GM18870 (cell line): ENCODE data around the gene IKZF1.

Source experiments
- ATAC-seq: cut with Tn5 transposase; IDR thresholded peaks from one replicate; pipeline ENCODE4 v1.9.1; 2021; ENCODE audit warnings: moderate library complexity; ENCODE audit not compliant: unreplicated experiment

The IKZF1 gene

GRCh38 chr7:50436133-50436806, 131.8 kb downstream of the IKZF1 start:
- ATAC-seq: no peak

DNA sequence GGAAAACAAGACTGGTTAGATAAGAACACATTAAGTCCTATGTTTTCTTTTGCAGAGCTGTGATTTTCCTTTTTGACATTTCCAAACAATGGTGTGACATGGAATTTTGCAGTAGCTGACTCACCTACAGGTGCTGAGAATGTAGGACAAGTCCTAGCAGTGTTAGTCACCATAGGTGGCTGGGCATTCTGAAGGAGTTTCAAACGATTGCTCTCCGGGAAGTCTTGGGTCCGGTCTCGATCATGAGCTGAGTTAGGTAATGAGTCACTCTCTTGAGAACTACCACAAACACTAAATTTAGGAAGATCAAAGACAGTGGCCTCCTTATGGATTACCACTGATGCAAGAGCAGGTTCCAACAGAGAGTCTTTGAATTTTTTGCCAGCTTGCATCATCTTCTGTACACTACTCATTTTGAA, 142.0 kb downstream of the IKZF1 start:
- peak; percentile 70 for ATAC-seq

- ATAC-seq: peak; percentile 54
Measured at GRCh38 chr7:50448823-50449222, 144.3 kb downstream of the IKZF1 start.

GRCh38 chr7:50449501-50449880, 145.0 kb downstream of the IKZF1 start:
- peak; percentile 2 for ATAC-seq

DNA sequence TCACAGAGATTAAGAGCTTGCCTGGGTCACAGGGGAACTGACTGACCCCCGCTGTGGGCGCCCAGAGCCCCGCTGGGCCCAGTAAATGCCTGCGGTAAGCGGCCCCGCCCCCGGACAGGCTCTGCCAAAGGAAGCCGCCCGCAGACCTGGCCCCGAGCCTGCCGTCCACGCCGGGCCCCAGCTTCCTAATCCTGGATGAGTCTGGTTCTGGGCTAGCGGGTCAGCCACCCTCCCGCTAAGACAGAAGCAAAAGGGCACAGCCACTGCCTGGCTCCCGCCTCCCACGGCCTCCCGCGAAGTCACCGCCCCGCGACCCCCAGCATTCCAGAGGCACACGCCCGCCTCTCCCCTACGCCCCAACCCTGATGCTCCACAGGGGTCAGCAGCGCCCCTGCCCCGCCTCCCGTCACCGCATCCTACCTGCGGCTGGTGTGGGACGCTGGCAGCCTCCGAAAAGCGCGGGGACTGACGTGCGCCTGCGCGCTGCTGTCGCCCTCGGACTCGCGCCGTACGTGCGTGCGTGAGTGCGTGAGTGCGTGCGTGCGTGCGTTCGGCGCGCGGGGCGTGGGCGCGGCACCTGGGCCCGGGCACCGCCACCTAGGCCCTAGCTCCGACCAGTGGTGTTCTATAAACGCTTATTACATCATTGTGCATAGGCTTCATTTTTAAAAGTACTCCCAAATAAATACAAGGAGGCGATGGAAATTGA, 145.5 kb downstream of the IKZF1 start, which contains the start of gene FIGNL1:
Gene FIGNL1 (minus strand): TSS at position 470 of the 709 bp plus-strand sequence. CDS start 3,063 bp downstream, outside the sequence.
- ATAC-seq: peak; percentile 42

DNA sequence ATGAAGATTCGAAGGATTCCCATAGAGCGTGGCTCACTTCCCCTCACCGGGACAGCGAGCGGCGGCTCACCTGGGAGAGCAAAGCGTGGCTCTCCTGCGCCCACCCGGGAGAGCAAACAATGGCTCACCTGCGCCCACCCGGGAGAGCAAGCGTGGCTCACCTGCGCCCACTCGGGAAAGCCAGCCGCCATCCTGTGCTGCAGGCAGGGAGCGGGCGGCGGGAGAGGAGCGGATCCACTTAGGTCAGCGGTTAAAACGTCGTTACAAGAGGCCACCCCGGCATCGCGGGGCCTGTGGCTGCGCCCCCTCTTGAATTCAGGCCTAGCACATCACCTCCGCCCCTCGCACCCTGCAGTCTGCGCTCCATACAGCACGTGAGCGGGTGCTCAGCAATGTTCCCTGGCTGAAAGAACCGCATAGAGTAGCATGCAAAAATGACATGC, 146.1 kb downstream of the IKZF1 start:
- ATAC-seq: peak; percentile 6
